GM21737 (cell line): ENCODE data around the gene C1QL2.

Experiments used
- ATAC-seq: cut with Tn5 transposase; IDR thresholded peaks from one replicate; pipeline ENCODE4 v1.9.1; 2021; ENCODE audit warnings: mild to moderate bottlenecking, moderate library complexity; ENCODE audit not compliant: unreplicated experiment

The C1QL2 gene

DNA sequence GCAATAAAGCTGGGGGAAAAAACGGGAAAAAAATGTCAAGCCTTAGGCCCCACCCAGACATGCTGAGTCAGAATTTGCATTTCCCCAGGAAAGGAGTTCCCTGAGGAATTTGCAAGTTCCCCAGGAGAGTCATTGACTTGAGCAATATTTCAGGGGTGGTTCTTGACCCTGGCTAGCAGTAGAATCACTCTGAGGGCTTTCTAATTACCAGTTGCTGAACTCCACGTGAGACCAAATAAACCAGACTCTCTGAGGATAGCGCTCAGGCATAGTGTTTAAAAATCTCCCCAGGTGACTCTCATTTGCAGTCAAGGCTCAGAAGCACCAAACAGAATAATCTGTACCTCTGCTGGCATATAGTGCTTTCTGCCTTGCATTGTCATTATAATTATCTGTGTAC lies 48.7 kb downstream of the C1QL2 start:
- ATAC-seq, result no peak

DNA sequence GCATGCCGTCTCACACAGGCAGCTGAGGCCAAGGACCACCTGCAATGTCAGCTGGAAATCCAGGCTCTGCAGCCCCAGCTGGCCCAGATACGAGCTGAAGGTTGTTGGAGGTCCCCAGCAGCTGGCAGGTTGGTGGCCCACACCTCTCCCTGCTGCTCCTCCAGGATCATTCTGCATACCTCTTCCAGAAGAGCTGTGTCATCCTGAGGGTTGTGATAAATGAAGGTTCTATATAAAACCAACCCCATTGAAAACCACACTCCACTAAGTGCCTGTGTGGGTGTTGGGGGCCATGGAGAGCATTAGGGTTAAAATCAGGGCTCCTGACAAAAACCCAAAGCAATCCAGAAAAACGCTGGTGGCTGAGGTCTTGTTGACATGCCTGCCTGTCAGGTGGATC lies 50.4 kb downstream of the C1QL2 start:
- ATAC-seq, result no peak

DNA sequence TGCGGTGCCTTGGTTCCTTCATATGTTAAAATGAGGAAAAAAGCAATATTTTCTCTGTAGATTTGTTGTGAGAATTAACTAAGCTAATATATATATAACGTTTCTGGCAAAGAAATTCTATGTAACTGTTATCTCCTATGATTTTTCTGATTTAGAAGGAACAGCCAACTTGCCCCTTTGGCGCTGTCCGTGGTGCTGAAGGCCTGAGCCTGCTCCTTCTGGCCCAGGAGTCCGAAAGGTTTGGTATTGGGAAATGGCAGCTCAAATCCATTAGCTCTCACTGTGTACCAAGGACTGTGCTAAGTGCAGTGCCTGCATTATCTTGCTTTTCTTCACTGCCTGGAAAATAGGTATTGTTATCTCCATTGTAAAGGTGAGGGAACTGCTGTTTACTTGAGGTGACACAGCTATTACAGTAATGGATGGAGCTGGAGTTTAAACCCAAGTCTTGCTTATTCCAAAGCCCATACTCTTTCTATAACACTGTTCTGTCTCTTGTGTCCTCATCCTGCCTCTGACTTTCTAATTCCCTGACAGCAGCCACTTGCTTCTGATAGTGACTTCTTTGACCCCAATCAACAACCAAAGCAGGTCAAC lies 52.2 kb downstream of the C1QL2 start:
- no peak for ATAC-seq
